ENCODE results near the gene USP13. TPM values are rescaled to one million over a fixed set of nuclear protein-coding genes. Genes with fewer than 3 reads are reported as not detected.

The USP13 gene
- total RNA-seq, 6 experiments from 2014 or later, result 6.0 to 11.1 (median 6.9) TPM

GRCh38 chr3:179788996-179789395 lies 136.2 kb downstream of the USP13 start:
- Histone ChIP-seq H3K27me3 (no peaks in the 10 kb centered on the region), H3K4me3 (no peak overlapping the region), H3K36me3 (peaks cover 0 to under 1% (median 0%) of the 10 kb centered on the region in 4 donors), H3K4me1 (no peaks in the 10 kb centered on the region), H3K9me3 (no peaks in the 10 kb centered on the region), H3K27ac (no peak overlapping the region)
- WGBS (ENCODE audit: insufficient coverage, low coverage, low lambda C conversion rate, missing lambda C conversion rate), result 100% methylated on average over 1 of the region's 1 CpG
- no peak for DNase-seq
- TF ChIP-seq POLR2A (IDR thresholded peaks at IDR 0.05), result no peak
- TF ChIP-seq, protein P1, sequence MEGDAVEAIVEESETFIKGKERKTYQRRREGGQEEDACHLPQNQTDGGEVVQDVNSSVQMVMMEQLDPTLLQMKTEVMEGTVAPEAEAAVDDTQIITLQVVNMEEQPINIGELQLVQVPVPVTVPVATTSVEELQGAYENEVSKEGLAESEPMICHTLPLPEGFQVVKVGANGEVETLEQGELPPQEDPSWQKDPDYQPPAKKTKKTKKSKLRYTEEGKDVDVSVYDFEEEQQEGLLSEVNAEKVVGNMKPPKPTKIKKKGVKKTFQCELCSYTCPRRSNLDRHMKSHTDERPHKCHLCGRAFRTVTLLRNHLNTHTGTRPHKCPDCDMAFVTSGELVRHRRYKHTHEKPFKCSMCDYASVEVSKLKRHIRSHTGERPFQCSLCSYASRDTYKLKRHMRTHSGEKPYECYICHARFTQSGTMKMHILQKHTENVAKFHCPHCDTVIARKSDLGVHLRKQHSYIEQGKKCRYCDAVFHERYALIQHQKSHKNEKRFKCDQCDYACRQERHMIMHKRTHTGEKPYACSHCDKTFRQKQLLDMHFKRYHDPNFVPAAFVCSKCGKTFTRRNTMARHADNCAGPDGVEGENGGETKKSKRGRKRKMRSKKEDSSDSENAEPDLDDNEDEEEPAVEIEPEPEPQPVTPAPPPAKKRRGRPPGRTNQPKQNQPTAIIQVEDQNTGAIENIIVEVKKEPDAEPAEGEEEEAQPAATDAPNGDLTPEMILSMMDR (IDR thresholded peaks at IDR 0.05), result no peak
- no peak for ATAC-seq
- intact Hi-C loops (cut with DNase I), result no loop called here

GRCh38 chr3:179791793-179792192 lies 139.0 kb downstream of the USP13 start:
- TF ChIP-seq, protein P1 (IDR thresholded peaks at IDR 0.05), result no peak
- TF ChIP-seq POLR2A (IDR thresholded peaks at IDR 0.05), result no peak
- 95% methylated on average over 3 of the region's 3 CpGs for WGBS (ENCODE audit: insufficient coverage, low coverage, low lambda C conversion rate, missing lambda C conversion rate)
- intact Hi-C loops (cut with DNase I), result no loop called here

DNA sequence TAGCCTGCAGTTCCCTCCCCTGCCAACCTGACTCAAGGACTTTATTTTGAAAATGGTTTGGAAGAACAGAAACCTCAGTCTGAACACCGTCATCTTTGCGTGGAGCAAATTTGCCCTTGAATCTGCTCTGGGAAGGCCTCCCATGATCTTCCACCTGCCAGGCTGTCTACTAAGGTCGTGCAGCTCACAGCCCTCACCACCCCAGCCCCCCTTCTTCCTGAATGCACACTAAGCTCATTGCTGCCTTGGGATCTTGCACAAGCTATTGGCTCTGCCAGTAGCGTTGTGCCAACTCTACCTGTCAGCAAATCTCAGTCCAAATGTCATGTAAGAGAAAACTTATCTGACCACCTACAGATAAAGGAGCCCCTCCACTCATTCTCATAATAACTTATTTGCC lies 141.5 kb downstream of the USP13 start:
- ATAC-seq, result peak in 1 of 4 donors; percentile 61

More at GRCh38 chr3:179791793-179792192, 139.0 kb downstream of the USP13 start:
- ATAC-seq (no peak), DNase-seq (no peak)
- Histone ChIP-seq H3K27ac (no peak overlapping the region), H3K9me3 (no peaks in the 10 kb centered on the region), H3K4me3 (no peak overlapping the region), H3K4me1 (no peaks in the 10 kb centered on the region), H3K27me3 (no peaks in the 10 kb centered on the region), H3K36me3 (no peaks in the 10 kb centered on the region)

DNA sequence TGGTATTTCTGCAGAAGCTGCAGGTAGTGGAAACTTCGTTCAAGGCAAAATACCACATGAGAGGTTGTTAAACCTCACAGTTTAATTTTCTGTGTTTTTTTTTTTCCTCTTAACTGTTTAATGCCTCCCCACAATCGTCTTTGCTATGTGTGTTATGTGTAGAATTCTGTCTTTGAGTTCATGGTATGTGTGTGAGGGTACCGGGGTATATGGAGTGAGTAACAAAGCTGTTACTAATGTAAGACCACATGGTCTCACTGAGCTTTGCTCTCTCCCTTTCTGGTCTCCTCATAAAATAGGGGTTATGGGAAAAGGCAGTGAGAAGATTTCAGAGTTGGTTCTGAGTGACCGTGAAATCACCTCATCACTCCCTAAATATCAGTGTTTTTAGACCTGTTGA lies 143.6 kb downstream of the USP13 start:
- 82% methylated on average over 4 of the region's 4 CpGs for WGBS (ENCODE audit: insufficient coverage, low coverage, low lambda C conversion rate, missing lambda C conversion rate)
- Histone ChIP-seq H3K4me1 (no peaks in the 10 kb centered on the region), H3K36me3 (no peaks in the 10 kb centered on the region), H3K27ac (no peak overlapping the region), H3K4me3 (no peak overlapping the region), H3K9me3 (no peaks in the 10 kb centered on the region), H3K27me3 (no peaks in the 10 kb centered on the region)
- intact Hi-C loops (cut with DNase I), result no loop called here
- DNase-seq (no peak), ATAC-seq (no peak)
- no peak for TF ChIP-seq POLR2A (IDR thresholded peaks at IDR 0.05)
- TF ChIP-seq, protein P1 (IDR thresholded peaks at IDR 0.05), result no peak

More for the DNA sequence above, 141.5 kb downstream of the USP13 start:
- H3K4me3 ChIP-seq, result no peak overlapping the region
- H3K4me1 ChIP-seq, result no peaks in the 10 kb centered on the region
- no peaks in the 10 kb centered on the region for H3K27me3 ChIP-seq
- no peaks in the 10 kb centered on the region for H3K9me3 ChIP-seq
- intact Hi-C loops (cut with DNase I), result no loop called here
- no peaks in the 10 kb centered on the region for H3K36me3 ChIP-seq
- WGBS (ENCODE audit: insufficient coverage, low coverage, low lambda C conversion rate, missing lambda C conversion rate), result 52% methylated on average over 4 of the region's 4 CpGs
- TF ChIP-seq, protein P1 (IDR thresholded peaks at IDR 0.05), result no peak
- TF ChIP-seq POLR2A (IDR thresholded peaks at IDR 0.05), result no peak
- H3K27ac ChIP-seq, result no peak overlapping the region
- DNase-seq, result peak in 1 of 3 donors; percentile 49

- Histone ChIP-seq H3K9me3 (no peaks in the 10 kb centered on the region), H3K27ac (no peak overlapping the region), H3K36me3 (no peaks in the 10 kb centered on the region), H3K4me1 (no peaks in the 10 kb centered on the region), H3K4me3 (no peak overlapping the region), H3K27me3 (no peaks in the 10 kb centered on the region)
- WGBS (ENCODE audit: insufficient coverage, low coverage, low lambda C conversion rate, missing lambda C conversion rate), result 50% methylated on average over 1 of the region's 1 CpG
- intact Hi-C loops (cut with DNase I), result no loop called here
- DNase-seq (no peak), ATAC-seq (no peak)
- TF ChIP-seq, protein P1 (IDR thresholded peaks at IDR 0.05), result no peak
- TF ChIP-seq POLR2A (IDR thresholded peaks at IDR 0.05), result no peak
Observed at GRCh38 chr3:179797192-179797591, 144.4 kb downstream of the USP13 start.

Measured in right lobe of liver (tissue), 6 donors.